ENCODE data around the gene KAZN. TPM values are rescaled to one million over a fixed set of nuclear protein-coding genes. Genes with fewer than 3 reads are reported as not detected.

KAZN gene
- total RNA-seq, 1 experiment from 2014 or later, result 15.6 TPM

GRCh38 chr1:14663773-14664172 is 65.3 kb downstream of the KAZN start:
- intact Hi-C loops (cut with micrococcal nuclease; ENCODE audit: unreplicated experiment), result no loop called here

GRCh38 chr1:14666373-14666772 is 67.9 kb downstream of the KAZN start:
- ChIA-PET CTCF (no interaction called here), POLR2A (ENCODE audit: unreplicated experiment) (no interaction called here)
- TF ChIP-seq CTCF (conservative IDR thresholded peaks at IDR 0.05) (no peak), EZH2 (IDR thresholded peaks at IDR 0.05; ENCODE audit: low read depth) (no peak)
- no peaks in the 10 kb centered on the region for H3K36me3 ChIP-seq (ENCODE audit: low read depth)
- no peaks in the 10 kb centered on the region for H4K20me1 ChIP-seq (ENCODE audit: insufficient read depth)
- intact Hi-C loops (cut with micrococcal nuclease; ENCODE audit: unreplicated experiment), result no loop called here
- no peaks in the 10 kb centered on the region for H3K9me2 ChIP-seq (ENCODE audit: insufficient read depth)
- no TSS peak for BruUV-seq (replicated peaks)
- H3K4me3 ChIP-seq, result no peak overlapping the region
- H3K27ac ChIP-seq, result no peak overlapping the region
- H2AFZ ChIP-seq, result no peak overlapping the region
- H3K4me2 ChIP-seq, result no peak overlapping the region
- H3F3A ChIP-seq (ENCODE audit: insufficient read depth, low read depth), result no peaks in the 10 kb centered on the region
- H3K4me1 ChIP-seq (replicated peaks; ENCODE audit: insufficient read depth), result no peaks in the 10 kb centered on the region
- H3K27me3 ChIP-seq (ENCODE audit: insufficient read depth, low read depth), result peaks cover 24% of the 10 kb centered on the region
- no peak for DNase-seq
- no peaks in the 10 kb centered on the region for H3K9me3 ChIP-seq (ENCODE audit: insufficient read depth, low read depth)
- H3K79me2 ChIP-seq (ENCODE audit: low read depth), result no peaks in the 10 kb centered on the region

More at GRCh38 chr1:14663773-14664172, 65.3 kb downstream of the KAZN start:
- no peaks in the 10 kb centered on the region for H4K20me1 ChIP-seq (ENCODE audit: insufficient read depth)
- H3K4me2 ChIP-seq, result no peak overlapping the region
- ChIA-PET POLR2A (ENCODE audit: unreplicated experiment) (no interaction called here), CTCF (no interaction called here)
- H2AFZ ChIP-seq, result no peak overlapping the region
- no peaks in the 10 kb centered on the region for H3K9me2 ChIP-seq (ENCODE audit: insufficient read depth)
- H3K36me3 ChIP-seq (ENCODE audit: low read depth), result no peaks in the 10 kb centered on the region
- H3K4me1 ChIP-seq (replicated peaks; ENCODE audit: insufficient read depth), result no peaks in the 10 kb centered on the region
- no peaks in the 10 kb centered on the region for H3F3A ChIP-seq (ENCODE audit: insufficient read depth, low read depth)
- no peak for TF ChIP-seq EZH2 (IDR thresholded peaks at IDR 0.05; ENCODE audit: low read depth)
- no peak for TF ChIP-seq CTCF (conservative IDR thresholded peaks at IDR 0.05)
- no peak overlapping the region for H3K27ac ChIP-seq
- H3K79me2 ChIP-seq (ENCODE audit: low read depth), result no peaks in the 10 kb centered on the region
- BruUV-seq (replicated peaks), result no TSS peak
- H3K27me3 ChIP-seq (ENCODE audit: insufficient read depth, low read depth), result peaks cover 39% of the 10 kb centered on the region
- DNase-seq, result no peak
- no peak overlapping the region for H3K4me3 ChIP-seq
- no peaks in the 10 kb centered on the region for H3K9me3 ChIP-seq (ENCODE audit: insufficient read depth, low read depth)

- TF ChIP-seq CTCF (conservative IDR thresholded peaks at IDR 0.05) (no peak), EZH2 (IDR thresholded peaks at IDR 0.05; ENCODE audit: low read depth) (no peak)
- Histone ChIP-seq H4K20me1 (ENCODE audit: insufficient read depth) (no peaks in the 10 kb centered on the region), H3K4me3 (no peak overlapping the region), H2AFZ (no peak overlapping the region), H3K79me2 (ENCODE audit: low read depth) (no peaks in the 10 kb centered on the region), H3K4me2 (no peak overlapping the region), H3K27me3 (ENCODE audit: insufficient read depth, low read depth) (peaks cover 19% of the 10 kb centered on the region), H3K36me3 (ENCODE audit: low read depth) (no peaks in the 10 kb centered on the region), H3K9me3 (ENCODE audit: insufficient read depth, low read depth) (no peaks in the 10 kb centered on the region), H3K4me1 (replicated peaks; ENCODE audit: insufficient read depth) (no peaks in the 10 kb centered on the region), H3K9me2 (ENCODE audit: insufficient read depth) (no peaks in the 10 kb centered on the region), H3K27ac (no peak overlapping the region), H3F3A (ENCODE audit: insufficient read depth, low read depth) (no peaks in the 10 kb centered on the region)
- intact Hi-C loops (cut with micrococcal nuclease; ENCODE audit: unreplicated experiment), result no loop called here
- POLR2A ChIA-PET (ENCODE audit: unreplicated experiment), result no interaction called here
- no TSS peak for BruUV-seq (replicated peaks)
- CTCF ChIA-PET, result no interaction called here
- no peak for DNase-seq
These were observed 68.6 kb downstream of the KAZN start for GRCh38 chr1:14666962-14667650.
